ENCODE results near the gene TMED3. TPM values are rescaled to one million over a fixed set of nuclear protein-coding genes. Genes with fewer than 3 reads are reported as not detected.

Gene TMED3
- total and polyA plus RNA-seq, 4 donors: 47.9 to 71.1 (median 54.5) TPM

DNA sequence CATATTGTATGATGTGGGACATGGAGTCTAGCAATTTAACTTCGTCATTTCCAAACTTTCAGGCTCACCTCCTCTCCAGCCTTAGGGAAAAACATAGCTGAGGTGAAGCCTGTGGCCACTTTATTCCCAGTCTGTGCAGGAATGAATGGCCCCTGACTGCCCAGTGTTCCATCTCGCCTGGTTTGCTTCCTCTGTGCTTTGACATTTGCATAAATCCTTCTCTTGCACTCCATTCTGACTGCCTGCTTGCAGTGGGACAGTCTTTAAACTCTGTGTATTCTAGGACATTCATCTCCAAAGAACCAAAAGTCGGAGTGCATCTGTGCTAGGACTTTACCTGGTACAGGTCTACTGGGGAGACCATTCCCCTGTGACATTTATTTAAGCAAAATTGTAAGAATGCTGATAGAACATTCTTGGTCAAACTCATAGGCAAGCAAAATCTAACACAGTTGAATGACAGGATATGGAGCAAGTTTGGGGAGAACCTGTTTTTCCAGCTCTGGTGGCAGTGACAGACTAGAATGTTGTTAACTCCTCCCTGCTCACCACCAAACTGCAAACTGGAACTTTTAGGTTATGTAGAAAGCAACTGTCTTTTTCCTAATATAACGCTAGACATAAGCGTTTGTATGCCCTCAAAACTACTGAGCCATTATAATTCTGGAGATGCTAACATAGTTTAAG, 22.1 kb downstream of the TMED3 start:
- peaks cover 0 to 2% of the 10 kb centered on the region in 2 donors for H3K36me3 ChIP-seq (ENCODE audit: control insufficient read depth in 1 of 2, insufficient read depth in 2 of 2, low read length in 1 of 2)
- H3K9me3 ChIP-seq (ENCODE audit: control insufficient read depth, low read length): no peaks in the 10 kb centered on the region
- ATAC-seq (ENCODE audit: low FRiP score) (no peak), DNase-seq (no peak)
- H3K27ac ChIP-seq (ENCODE audit: low read depth in 1 of 2, low read length in 2 of 2): no peak overlapping the region
- H3K4me1 ChIP-seq (ENCODE audit: control insufficient read depth in 1 of 2, insufficient read depth in 2 of 2, low read length in 2 of 2): no peaks in the 10 kb centered on the region
- intact Hi-C loops (cut with DNase I): no loop called here
- WGBS, 2 donors: 91% methylated on average over 5 of the region's 5 CpGs
- no peaks in the 10 kb centered on the region for H3K27me3 ChIP-seq (ENCODE audit: control insufficient read depth in 1 of 2, insufficient read depth in 2 of 2, low read length in 1 of 2)
- no peak overlapping the region for H3K4me3 ChIP-seq (ENCODE audit: low read length in 2 of 2)

DNA sequence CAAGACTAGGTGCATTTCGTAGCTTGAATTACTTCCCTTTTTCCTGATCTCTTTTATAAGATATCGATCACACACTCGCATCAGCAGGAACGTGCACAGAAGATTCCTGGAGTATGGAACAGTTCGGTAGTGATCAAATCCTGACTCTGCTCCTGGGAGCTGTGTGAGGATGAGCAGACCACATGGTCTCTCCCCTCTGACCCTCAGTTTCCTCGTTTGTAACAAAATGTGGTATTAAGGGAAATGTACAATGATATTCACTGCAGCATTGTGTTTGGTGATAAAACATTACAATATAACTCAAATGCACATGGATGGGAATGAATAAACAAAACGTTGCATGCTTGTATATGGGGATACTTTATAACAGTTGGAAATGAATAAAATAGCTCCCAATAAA, 26.7 kb downstream of the TMED3 start:
- 66 to 73% methylated on average over 7 of the region's 7 CpGs for WGBS, 2 donors
- H3K36me3 ChIP-seq (ENCODE audit: control insufficient read depth in 1 of 2, insufficient read depth in 2 of 2, low read length in 1 of 2): no peaks in the 10 kb centered on the region
- no peak for DNase-seq
- no peak for ATAC-seq (ENCODE audit: low FRiP score)
- H3K9me3 ChIP-seq (ENCODE audit: control insufficient read depth, low read length): no peaks in the 10 kb centered on the region
- intact Hi-C loops (cut with DNase I): no loop called here
- no peaks in the 10 kb centered on the region for H3K27me3 ChIP-seq (ENCODE audit: control insufficient read depth in 1 of 2, insufficient read depth in 2 of 2, low read length in 1 of 2)
- no peak overlapping the region for H3K27ac ChIP-seq (ENCODE audit: low read depth in 1 of 2, low read length in 2 of 2)
- no peaks in the 10 kb centered on the region for H3K4me1 ChIP-seq (ENCODE audit: control insufficient read depth in 1 of 2, insufficient read depth in 2 of 2, low read length in 2 of 2)
- no peak overlapping the region for H3K4me3 ChIP-seq (ENCODE audit: low read length in 2 of 2)

DNA sequence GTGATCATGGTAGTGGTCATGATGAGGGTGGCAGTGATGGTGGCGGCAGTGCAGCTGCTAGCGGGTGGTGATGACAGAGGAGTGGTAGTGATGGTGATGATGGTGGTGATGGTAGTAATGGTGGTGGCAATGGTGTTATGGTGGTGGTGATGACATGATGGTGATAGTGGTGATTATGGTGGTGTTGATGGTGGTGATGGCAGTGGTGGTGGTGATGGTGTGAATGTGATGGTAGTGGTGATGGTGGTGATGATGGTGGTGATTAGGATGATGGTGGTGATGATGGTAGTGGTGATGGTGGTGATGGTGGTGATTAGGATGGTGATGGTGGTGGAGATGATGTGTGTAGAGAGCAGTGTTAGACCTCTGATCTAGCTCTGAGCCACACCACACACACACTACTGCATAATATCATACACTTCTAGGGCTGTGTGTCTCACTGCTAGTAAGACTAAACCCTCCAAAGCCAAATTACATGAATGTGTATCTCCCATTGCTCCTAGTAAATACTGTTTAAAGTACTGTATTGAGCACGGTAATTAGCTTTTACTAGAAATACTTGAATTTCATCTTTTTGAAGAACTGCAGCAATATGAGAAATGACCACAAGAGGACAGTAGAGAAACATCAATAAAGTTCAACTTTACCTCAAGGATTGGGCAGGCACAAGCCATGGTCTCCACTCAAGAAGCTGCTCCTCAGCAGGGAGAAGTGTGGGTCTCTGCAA, 28.8 kb downstream of the TMED3 start:
- no peak for DNase-seq
- ATAC-seq (ENCODE audit: low FRiP score): no peak
- 72 to 77% methylated on average over 3 of the region's 3 CpGs for WGBS, 2 donors

DNA sequence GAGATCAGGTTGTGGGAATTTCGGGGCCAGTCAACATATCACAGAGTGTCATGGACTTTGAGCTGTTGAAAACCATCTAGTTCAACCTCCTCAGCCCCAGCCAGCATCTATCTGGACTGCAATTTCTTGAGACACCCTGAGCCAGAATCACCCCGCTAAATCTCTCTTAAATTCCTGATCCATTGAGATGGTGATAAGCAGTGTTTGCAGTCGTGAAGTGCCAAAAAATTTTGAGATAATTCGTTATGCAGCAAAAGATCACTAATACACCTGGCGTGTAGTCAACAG, 29.3 kb downstream of the TMED3 start:
- WGBS, 2 donors: 62 to 67% methylated on average over 5 of the region's 5 CpGs
- Histone ChIP-seq H3K4me3 (ENCODE audit: low read length in 2 of 2) (no peak overlapping the region), H3K27me3 (ENCODE audit: control insufficient read depth in 1 of 2, insufficient read depth in 2 of 2, low read length in 1 of 2) (no peaks in the 10 kb centered on the region), H3K9me3 (ENCODE audit: control insufficient read depth, low read length) (no peaks in the 10 kb centered on the region), H3K4me1 (ENCODE audit: control insufficient read depth in 1 of 2, insufficient read depth in 2 of 2, low read length in 2 of 2) (no peaks in the 10 kb centered on the region), H3K36me3 (ENCODE audit: control insufficient read depth in 1 of 2, insufficient read depth in 2 of 2, low read length in 1 of 2) (no peaks in the 10 kb centered on the region), H3K27ac (ENCODE audit: low read depth in 1 of 2, low read length in 2 of 2) (no peak overlapping the region)
- intact Hi-C loops (cut with DNase I): no loop called here
- ATAC-seq (ENCODE audit: low FRiP score): no peak
- no peak for DNase-seq

More for the DNA sequence above, 28.8 kb downstream of the TMED3 start:
- H3K27ac ChIP-seq (ENCODE audit: low read depth in 1 of 2, low read length in 2 of 2): no peak overlapping the region
- no peaks in the 10 kb centered on the region for H3K36me3 ChIP-seq (ENCODE audit: control insufficient read depth in 1 of 2, insufficient read depth in 2 of 2, low read length in 1 of 2)
- intact Hi-C loops (cut with DNase I): no loop called here
- no peak overlapping the region for H3K4me3 ChIP-seq (ENCODE audit: low read length in 2 of 2)
- H3K9me3 ChIP-seq (ENCODE audit: control insufficient read depth, low read length): no peaks in the 10 kb centered on the region
- H3K27me3 ChIP-seq (ENCODE audit: control insufficient read depth in 1 of 2, insufficient read depth in 2 of 2, low read length in 1 of 2): no peaks in the 10 kb centered on the region
- no peaks in the 10 kb centered on the region for H3K4me1 ChIP-seq (ENCODE audit: control insufficient read depth in 1 of 2, insufficient read depth in 2 of 2, low read length in 2 of 2)

DNA sequence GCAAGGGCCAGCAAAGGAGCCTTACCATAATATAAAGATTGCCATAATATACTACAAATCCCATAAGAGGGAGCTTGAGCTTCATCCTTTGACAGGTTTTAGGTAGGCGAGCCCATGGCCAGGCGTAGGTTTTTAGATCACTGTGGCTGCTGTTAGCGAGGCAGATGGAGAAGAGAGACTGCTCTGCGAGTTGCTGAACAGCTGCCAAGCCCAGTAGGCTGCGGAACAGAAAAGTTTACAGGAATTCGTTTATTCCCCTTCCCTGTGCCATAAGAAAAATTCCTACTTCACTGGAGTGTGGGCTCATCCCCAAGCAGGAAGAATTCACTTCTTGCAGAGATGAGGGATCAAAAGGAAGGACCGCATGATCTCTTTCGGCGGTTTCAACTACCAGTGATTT, 30.5 kb downstream of the TMED3 start:
- Histone ChIP-seq H3K9me3 (ENCODE audit: control insufficient read depth, low read length) (no peaks in the 10 kb centered on the region), H3K27ac (ENCODE audit: low read depth in 1 of 2, low read length in 2 of 2) (no peak overlapping the region), H3K4me3 (ENCODE audit: low read length in 2 of 2) (no peak overlapping the region), H3K4me1 (ENCODE audit: control insufficient read depth in 1 of 2, insufficient read depth in 2 of 2, low read length in 2 of 2) (no peaks in the 10 kb centered on the region), H3K27me3 (ENCODE audit: control insufficient read depth in 1 of 2, insufficient read depth in 2 of 2, low read length in 1 of 2) (no peaks in the 10 kb centered on the region), H3K36me3 (ENCODE audit: control insufficient read depth in 1 of 2, insufficient read depth in 2 of 2, low read length in 1 of 2) (no peaks in the 10 kb centered on the region)
- DNase-seq (no peak), ATAC-seq (ENCODE audit: low FRiP score) (no peak)
- intact Hi-C loops (cut with DNase I): no loop called here
- WGBS, 2 donors: 59 to 70% methylated on average over 9 of the region's 9 CpGs

DNA sequence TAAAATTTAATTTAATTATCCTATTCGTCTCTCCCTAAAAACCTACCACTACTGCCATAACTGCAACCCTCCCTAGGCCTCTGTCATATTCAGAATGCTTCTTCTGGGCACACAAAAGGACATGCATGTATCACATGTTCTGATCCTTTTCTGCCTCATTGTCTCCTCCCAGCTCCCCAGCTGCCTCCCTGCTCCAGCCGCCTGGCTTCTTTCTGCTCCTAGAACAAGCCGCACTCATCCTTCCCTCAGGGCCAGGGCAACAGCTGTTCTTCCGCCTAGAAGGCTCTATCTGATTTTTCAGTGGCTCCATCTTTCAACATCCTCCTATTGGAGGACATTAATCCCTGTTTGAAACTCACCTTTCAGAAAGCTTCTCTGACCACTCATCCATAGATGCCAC, 38.6 kb downstream of the TMED3 start:
- no peaks in the 10 kb centered on the region for H3K4me1 ChIP-seq (ENCODE audit: control insufficient read depth in 1 of 2, insufficient read depth in 2 of 2, low read length in 2 of 2)
- WGBS, 2 donors: 88 to 96% methylated on average over 4 of the region's 4 CpGs
- H3K9me3 ChIP-seq (ENCODE audit: control insufficient read depth, low read length): no peaks in the 10 kb centered on the region
- no peaks in the 10 kb centered on the region for H3K27me3 ChIP-seq (ENCODE audit: control insufficient read depth in 1 of 2, insufficient read depth in 2 of 2, low read length in 1 of 2)
- no peaks in the 10 kb centered on the region for H3K36me3 ChIP-seq (ENCODE audit: control insufficient read depth in 1 of 2, insufficient read depth in 2 of 2, low read length in 1 of 2)
- no peak overlapping the region for H3K27ac ChIP-seq (ENCODE audit: low read depth in 1 of 2, low read length in 2 of 2)
- no peak overlapping the region for H3K4me3 ChIP-seq (ENCODE audit: low read length in 2 of 2)
- DNase-seq: no peak
- no peak for ATAC-seq (ENCODE audit: low FRiP score)
- intact Hi-C loops (cut with DNase I): no loop called here

- 88 to 89% methylated on average over 1 of the region's 1 CpG for WGBS, 2 donors
- intact Hi-C loops (cut with DNase I): no loop called here
- H3K36me3 ChIP-seq (ENCODE audit: control insufficient read depth in 1 of 2, insufficient read depth in 2 of 2, low read length in 1 of 2): no peaks in the 10 kb centered on the region
- H3K4me3 ChIP-seq (ENCODE audit: low read length in 2 of 2): no peak overlapping the region
- no peak for DNase-seq
- ATAC-seq (ENCODE audit: low FRiP score): no peak
- no peaks in the 10 kb centered on the region for H3K27me3 ChIP-seq (ENCODE audit: control insufficient read depth in 1 of 2, insufficient read depth in 2 of 2, low read length in 1 of 2)
- H3K27ac ChIP-seq (ENCODE audit: low read depth in 1 of 2, low read length in 2 of 2): no peak overlapping the region
- no peaks in the 10 kb centered on the region for H3K9me3 ChIP-seq (ENCODE audit: control insufficient read depth, low read length)
- H3K4me1 ChIP-seq (ENCODE audit: control insufficient read depth in 1 of 2, insufficient read depth in 2 of 2, low read length in 2 of 2): no peaks in the 10 kb centered on the region
These were observed 41.3 kb downstream of the TMED3 start for GRCh38 chr15:79352206-79352605.

- H3K4me1 ChIP-seq (ENCODE audit: control insufficient read depth in 1 of 2, insufficient read depth in 2 of 2, low read length in 2 of 2): no peaks in the 10 kb centered on the region
- intact Hi-C loops (cut with DNase I): no loop called here
- DNase-seq (no peak), ATAC-seq (ENCODE audit: low FRiP score) (no peak)
- H3K9me3 ChIP-seq (ENCODE audit: control insufficient read depth, low read length): no peaks in the 10 kb centered on the region
- H3K36me3 ChIP-seq (ENCODE audit: control insufficient read depth in 1 of 2, insufficient read depth in 2 of 2, low read length in 1 of 2): no peaks in the 10 kb centered on the region
- no peaks in the 10 kb centered on the region for H3K27me3 ChIP-seq (ENCODE audit: control insufficient read depth in 1 of 2, insufficient read depth in 2 of 2, low read length in 1 of 2)
- H3K4me3 ChIP-seq (ENCODE audit: low read length in 2 of 2): no peak overlapping the region
- WGBS, 2 donors: 96 to 97% methylated on average over 3 of the region's 3 CpGs
- H3K27ac ChIP-seq (ENCODE audit: low read depth in 1 of 2, low read length in 2 of 2): no peak overlapping the region
These were observed 46.7 kb downstream of the TMED3 start for GRCh38 chr15:79357566-79357965.

DNA sequence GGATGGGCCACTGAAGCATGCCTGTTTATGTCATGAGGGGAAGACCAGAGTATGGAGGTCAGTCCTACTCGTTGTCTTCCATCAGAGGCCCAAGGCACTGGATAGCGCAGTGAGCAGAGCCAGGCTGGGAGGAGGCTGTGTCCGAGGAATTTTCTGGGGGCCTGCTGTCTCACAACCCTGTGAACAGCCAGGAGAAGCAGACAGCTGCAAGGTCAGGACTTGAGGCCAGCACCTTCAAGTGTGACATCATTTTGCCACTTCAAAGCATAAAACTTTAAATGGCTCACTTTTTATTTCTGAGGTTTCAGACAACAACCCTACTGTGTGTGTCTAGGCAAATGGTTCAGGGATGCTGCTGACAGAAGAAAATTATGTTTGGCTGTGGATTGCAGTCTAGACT, 47.2 kb downstream of the TMED3 start:
- Histone ChIP-seq H3K4me3 (ENCODE audit: low read length in 2 of 2) (no peak overlapping the region), H3K9me3 (ENCODE audit: control insufficient read depth, low read length) (no peaks in the 10 kb centered on the region), H3K4me1 (ENCODE audit: control insufficient read depth in 1 of 2, insufficient read depth in 2 of 2, low read length in 2 of 2) (no peaks in the 10 kb centered on the region), H3K27me3 (ENCODE audit: control insufficient read depth in 1 of 2, insufficient read depth in 2 of 2, low read length in 1 of 2) (no peaks in the 10 kb centered on the region), H3K36me3 (ENCODE audit: control insufficient read depth in 1 of 2, insufficient read depth in 2 of 2, low read length in 1 of 2) (no peaks in the 10 kb centered on the region), H3K27ac (ENCODE audit: low read depth in 1 of 2, low read length in 2 of 2) (no peak overlapping the region)
- 76 to 90% methylated on average over 3 of the region's 3 CpGs for WGBS, 2 donors
- ATAC-seq (ENCODE audit: low FRiP score) (no peak), DNase-seq (no peak)
- intact Hi-C loops (cut with DNase I): no loop called here

Data from aorta (tissue), 5 donors.